Activated CD4-positive, alpha-beta T cell treated with anti-CD3 and anti-CD28 coated beads for 24 hours (primary cell): ENCODE results near the gene NDST3.
"Not testable (repeated sequence)": the region's sequence is repeated elsewhere in the genome, so short reads cannot be mapped to it uniquely, and the experiment has no call there.

Experiments
- DNase-seq, 2 donors: peaks; one replicate each; pipeline ENCODE4 v3.0.0-alpha.2; 2020; ENCODE audit warnings: low read depth in 2 of 2

NDST3 gene

DNA sequence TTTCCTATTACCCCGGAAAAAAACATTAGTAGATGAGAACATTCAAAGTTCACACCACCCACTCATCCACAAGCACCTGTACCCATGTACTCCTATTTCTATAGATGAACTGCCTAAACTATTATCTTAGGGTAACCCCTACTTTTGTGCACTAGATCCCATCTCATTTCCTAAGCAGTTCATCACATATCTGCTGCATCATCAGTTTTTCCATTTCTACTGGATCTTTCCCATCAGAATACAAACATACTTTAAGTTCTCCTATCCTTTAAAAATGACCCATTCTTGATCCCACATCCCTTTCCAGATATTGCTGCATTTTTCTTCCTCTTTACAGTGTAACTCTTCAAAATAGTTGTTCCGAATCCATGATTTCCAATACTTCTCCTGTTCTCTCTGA, 237.5 kb downstream of the NDST3 start:
- DNase-seq = no peak

DNA sequence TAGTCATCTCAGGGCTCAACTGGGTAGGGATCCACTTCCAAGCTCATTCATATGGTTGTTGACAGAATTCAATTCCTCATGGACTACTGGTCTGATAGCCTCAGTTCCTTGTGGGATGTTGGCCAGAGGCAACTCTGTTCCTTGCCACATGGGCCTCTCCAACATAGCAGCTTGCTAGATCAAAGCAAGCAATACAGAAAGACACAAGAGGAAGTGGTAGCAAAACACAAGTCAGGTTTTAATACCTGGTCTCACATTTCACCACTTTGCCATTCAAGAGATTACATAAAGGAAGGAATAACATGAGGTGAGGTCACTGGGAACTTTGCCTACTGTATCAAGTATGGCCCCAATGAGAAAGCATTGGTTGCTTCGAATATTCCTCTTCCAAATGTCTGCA, 239.4 kb downstream of the NDST3 start:
- no peak for DNase-seq

- DNase-seq = no peak
Observed at GRCh38 chr4:118276580-118276979, 242.3 kb downstream of the NDST3 start.

GRCh38 chr4:118277243-118277642, 243.0 kb downstream of the NDST3 start:
- DNase-seq = no peak

- peak; percentile 93 to 98 for DNase-seq
Observed at GRCh38 chr4:118278473-118279274, 244.4 kb downstream of the NDST3 start.

DNA sequence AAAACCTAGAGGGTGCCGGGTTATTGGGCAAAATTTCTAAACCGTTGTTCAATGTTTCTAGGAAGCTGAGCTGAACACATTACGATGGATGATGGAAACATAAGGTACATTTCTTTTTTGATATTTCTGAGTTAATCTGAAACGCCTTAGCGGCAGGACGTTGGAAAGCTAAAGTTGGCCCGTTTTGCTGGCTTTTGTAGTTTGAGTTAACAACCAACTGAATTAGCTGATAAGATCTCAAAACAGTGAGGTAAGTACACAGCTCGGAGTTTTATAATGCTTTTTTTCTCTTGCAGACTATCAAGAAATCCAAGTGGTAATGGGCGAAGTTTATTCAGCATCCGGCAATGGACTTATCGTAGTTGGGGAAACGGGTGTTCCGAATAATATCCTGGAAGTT, 245.0 kb downstream of the NDST3 start:
- no peak for DNase-seq

DNA sequence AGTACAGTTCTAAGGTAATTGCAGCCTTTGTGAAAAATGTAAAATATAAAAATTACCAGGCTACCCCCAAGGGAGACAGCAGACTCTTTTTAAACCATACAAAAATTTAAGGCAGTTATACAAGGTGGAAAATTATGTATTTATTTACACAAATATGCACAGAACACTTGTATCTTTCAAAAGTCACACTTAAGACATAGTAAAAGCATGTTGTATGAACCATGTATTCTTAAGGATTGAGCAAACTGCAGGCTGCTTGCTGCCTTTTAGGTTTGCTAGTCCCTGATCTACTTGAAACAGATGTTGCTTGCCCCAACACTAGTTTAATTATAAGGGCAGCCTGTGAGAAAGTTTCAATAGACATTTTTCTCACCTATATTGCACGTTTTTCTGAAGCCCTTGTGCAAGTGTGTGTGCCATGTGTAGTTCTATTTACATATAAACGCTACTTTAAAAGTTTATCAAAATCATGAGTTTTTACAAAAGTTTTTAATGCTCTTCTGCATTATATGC, 245.7 kb downstream of the NDST3 start:
- no peak for DNase-seq

GRCh38 chr4:118280501-118281218, 246.4 kb downstream of the NDST3 start:
- DNase-seq = peak in 1 of 2 donors; percentile 20

DNA sequence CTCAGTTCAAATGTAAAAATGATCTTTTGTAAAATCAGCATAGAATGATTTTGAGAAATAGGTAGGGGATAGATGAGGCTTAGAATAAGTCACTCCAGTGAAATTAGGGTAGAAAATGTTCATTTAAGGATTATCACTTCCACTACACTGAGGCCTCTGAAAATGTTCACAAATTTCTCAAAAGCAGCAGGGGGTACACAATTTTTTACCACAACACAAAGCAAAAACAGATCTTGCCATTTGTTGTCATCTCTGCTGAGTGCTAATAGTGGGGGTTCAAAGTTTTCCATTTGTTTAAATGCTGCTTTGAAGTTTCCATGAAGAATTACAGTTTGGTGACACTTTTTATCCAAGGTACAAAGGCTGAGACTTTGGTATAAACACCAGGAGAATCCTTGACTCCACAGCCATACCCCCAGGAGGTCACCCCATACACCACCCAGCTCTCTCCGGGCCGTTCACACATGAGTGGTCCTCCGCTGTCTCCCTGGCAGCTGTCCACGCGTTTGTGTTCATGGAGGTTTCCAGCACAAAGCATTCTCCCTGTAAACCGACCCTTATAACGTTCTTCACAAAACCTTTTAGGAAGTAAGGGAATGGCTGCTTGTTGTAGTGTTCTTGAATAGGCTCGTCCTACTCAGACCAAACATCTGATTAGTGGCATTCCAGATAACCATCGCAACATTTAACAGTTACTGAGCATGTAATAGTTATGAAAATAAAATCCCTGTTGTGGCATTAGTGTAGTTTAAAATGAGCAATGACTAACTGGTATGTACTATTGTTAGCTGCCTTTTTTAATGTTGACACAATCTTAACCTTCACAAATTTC, 247.5 kb downstream of the NDST3 start:
- DNase-seq = no peak

- DNase-seq = peak in 1 of 2 donors; percentile 21
Observed at GRCh38 chr4:118282692-118283091, 248.4 kb downstream of the NDST3 start.

- DNase-seq = no peak
Observed at GRCh38 chr4:118284169-118284568, 249.9 kb downstream of the NDST3 start.

DNA sequence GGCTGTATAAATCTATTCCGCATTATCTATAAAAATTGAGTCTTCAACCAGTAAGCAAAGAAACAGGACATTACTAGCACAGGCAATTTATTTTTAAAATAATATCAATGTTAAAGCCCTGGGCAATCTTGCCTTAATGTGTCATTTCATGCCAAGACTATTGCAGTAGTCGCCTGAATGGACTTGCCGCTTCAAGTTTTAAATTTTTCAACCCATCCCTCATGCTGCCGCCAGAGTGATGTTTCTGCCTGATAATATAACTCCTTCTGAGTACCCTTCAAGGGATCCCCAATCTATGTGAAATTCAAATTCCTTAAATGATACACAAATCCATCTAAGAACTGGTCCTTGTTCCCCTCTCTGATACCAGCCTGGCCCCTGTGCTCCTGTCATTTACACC, 251.6 kb downstream of the NDST3 start:
- no peak for DNase-seq

GRCh38 chr4:118286685-118287084, 252.4 kb downstream of the NDST3 start:
- no peak for DNase-seq

DNA sequence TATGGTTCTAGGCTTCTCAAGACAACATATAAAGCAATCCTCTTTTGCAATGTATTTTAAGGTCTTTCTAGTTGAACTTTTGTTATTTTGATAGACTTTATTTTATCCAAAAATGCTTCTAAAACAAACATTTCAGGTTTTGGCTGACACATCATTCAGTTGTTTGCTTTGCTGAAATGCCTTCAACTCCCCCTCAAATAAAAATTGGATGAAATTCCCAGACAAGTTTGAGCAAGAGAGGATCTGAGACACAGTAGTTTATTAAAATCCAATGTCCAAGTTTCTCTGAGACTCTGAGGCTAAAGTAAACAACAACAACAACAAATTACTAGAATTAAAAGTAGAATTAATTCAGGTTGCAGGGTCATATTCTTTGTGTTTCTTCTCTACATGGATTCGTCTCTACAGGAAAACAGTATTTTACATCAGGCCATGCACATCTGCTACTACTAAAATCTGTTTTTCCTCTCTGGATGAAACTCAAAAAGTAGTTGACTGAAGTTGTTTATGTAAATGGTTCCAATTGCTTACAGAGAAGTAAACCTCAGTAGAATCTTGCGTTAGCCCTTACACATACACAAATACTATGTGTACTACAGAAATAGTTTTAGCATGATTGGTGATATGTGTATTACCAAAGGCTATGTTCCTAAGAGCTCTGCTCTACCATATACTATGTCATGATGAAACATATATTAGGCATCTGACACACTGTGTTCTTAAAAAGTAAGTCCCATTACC, 253.6 kb downstream of the NDST3 start:
- DNase-seq = no peak

DNA sequence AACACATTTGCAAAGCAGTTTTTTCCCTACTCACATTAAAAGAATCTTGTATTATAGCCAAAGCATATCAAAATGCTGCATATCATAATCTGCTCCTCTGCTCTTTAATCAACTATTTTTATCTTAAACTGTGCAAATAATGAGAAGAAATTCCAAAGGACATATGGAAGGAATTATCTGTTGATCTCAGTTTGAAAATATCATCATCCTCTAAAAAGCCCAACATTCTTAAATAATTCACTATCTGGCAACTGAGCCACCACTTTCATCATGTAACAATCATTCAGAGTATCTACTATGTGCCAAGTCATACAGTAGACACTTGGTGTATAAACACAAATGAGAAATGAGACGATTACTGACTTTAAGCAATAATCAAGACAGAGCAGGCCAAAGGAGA, 255.5 kb downstream of the NDST3 start:
- DNase-seq = no peak

GRCh38 chr4:118290951-118291350, 256.7 kb downstream of the NDST3 start:
- DNase-seq = no peak

DNA sequence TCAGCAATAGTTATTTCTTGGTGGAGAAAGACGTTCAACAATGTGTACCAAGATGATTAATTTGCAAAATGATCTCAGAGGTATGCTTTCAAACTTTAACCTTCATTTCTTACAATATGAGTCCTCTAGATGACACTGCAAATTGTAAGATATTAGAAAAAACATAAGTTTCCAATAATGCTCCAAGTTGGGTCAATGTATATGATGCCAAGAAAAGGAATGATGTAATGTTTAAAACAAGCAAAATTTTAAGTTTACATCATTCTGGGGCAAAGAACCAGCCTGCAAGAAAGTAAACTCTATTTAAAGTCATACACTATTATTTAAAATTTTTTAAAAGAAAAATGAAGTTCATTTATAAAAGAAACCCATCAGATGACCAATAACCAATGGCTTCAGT, 262.4 kb downstream of the NDST3 start:
- no peak for DNase-seq

- DNase-seq = not testable (repeated sequence)
Observed at GRCh38 chr4:118299619-118300018, 265.3 kb downstream of the NDST3 start.

- DNase-seq = no peak
Observed at GRCh38 chr4:118307643-118308042, 273.4 kb downstream of the NDST3 start.
